HEK293T (cell line): Measurements from ENCODE around the gene SMTN.

ENCODE experiments used
- ARNT ChIP-seq: fragments of 450-650 bp; IDR thresholded peaks from 2 replicates; pipeline ENCODE4 v1.6.1; 2017; ENCODE audit warnings: mild to moderate bottlenecking
- BHLHE40 ChIP-seq: fragments of 450-650 bp; IDR thresholded peaks from 2 replicates; pipeline ENCODE4 v1.6.1; 2016; ENCODE audit warnings: mild to moderate bottlenecking, moderate library complexity, borderline replicate concordance
- FOXA1 ChIP-seq: fragments of 450-650 bp; IDR thresholded peaks from 2 replicates; pipeline ENCODE4 v1.6.1; 2016; ENCODE audit warnings: mild to moderate bottlenecking
- FOXK2 ChIP-seq: fragments of 450-650 bp; IDR thresholded peaks from 2 replicates; pipeline ENCODE4 v1.6.1; 2016; ENCODE audit warnings: mild to moderate bottlenecking
- FOXM1 ChIP-seq: fragments of 450-650 bp; IDR thresholded peaks from 2 replicates; pipeline ENCODE4 v1.6.1; 2017; ENCODE audit warnings: mild to moderate bottlenecking, borderline replicate concordance
- HDGF ChIP-seq: fragments of 450-650 bp; IDR thresholded peaks from 2 replicates; pipeline ENCODE4 v1.6.1; 2017; ENCODE audit warnings: antibody characterized with exemption, borderline replicate concordance
- L3MBTL2 ChIP-seq: fragments of 450-650 bp; conservative IDR thresholded peaks from 2 replicates; pipeline ENCODE4 v1.6.1; 2016; ENCODE audit warnings: mild to moderate bottlenecking
- NFRKB ChIP-seq: fragments of 450-650 bp; IDR thresholded peaks from 2 replicates; pipeline ENCODE4 v1.6.1; 2016; ENCODE audit warnings: mild to moderate bottlenecking, moderate library complexity
- PKNOX1 ChIP-seq: fragments of 450-650 bp; IDR thresholded peaks from 2 replicates; pipeline ENCODE4 v1.6.1; 2016
- SP1 ChIP-seq: fragments of 450-650 bp; IDR thresholded peaks from 2 replicates; pipeline ENCODE4 v1.6.1; 2017
- SUZ12 ChIP-seq: fragments of 450-650 bp; IDR thresholded peaks from 2 replicates; pipeline ENCODE4 v1.6.1; 2016; ENCODE audit warnings: mild to moderate bottlenecking
- TARDBP ChIP-seq: fragments of 450-650 bp; IDR thresholded peaks from 2 replicates; pipeline ENCODE4 v1.6.1; 2016
- ZNF384 ChIP-seq: fragments of 450-650 bp; IDR thresholded peaks from 2 replicates; pipeline ENCODE4 v1.6.1; 2016

GRCh38 chr22:31124290-31124689 is 43.2 kb downstream of the SMTN start:
- TF ChIP-seq FOXM1 (no peak), L3MBTL2 (no peak), NFRKB (no peak), SP1 (no peak), ZNF384 (no peak), PKNOX1 (no peak), FOXA1 (no peak), SUZ12 (no peak), HDGF (no peak), FOXK2 (no peak), ARNT (no peak), BHLHE40 (no peak), TARDBP (no peak)
